LNCaP clone FGC (cell line): ENCODE measurements around the gene MATN4.

Experiments used
- DNase-seq: peaks from one replicate; pipeline ENCODE4 v3.0.0-alpha.2; 2011; ENCODE audit warnings: low read depth
- H3K4me3 ChIP-seq: 2 replicates; pipeline ENCODE4 v1.5.1; 2011; ENCODE audit warnings: mild to moderate bottlenecking, low read depth, low read length, control low read depth
- CTCF ChIP-seq: IDR thresholded peaks from 2 replicates; pipeline ENCODE4 v1.5.1; 2012; ENCODE audit warnings: mild to moderate bottlenecking; ENCODE audit not compliant: control insufficient read depth, insufficient read depth; ENCODE audit errors: extremely low read depth

Gene MATN4

GRCh38 chr20:45251884-45252560, 56.1 kb downstream of the MATN4 start:
- H3K4me3 ChIP-seq: no peak overlapping the region

DNA sequence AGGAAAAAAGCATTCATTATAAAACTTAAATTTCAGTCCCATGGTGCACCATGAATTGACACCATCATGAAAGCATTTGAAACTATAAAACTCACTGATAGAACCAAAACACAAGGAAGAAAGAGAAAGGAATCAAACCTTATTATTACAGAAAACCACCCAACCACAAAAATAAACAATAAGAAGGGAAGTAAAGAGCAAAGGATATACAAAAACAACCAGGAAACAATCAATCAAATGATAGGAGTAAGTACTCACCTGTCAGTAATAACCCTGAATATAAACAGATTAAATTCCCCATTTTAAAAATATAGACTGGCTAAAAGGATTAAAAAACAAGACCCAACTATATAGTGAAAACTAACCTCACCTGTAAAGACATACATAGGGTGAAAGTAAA, 59.5 kb downstream of the MATN4 start:
- no peak overlapping the region for H3K4me3 ChIP-seq
- no peak for TF ChIP-seq CTCF
- no peak for DNase-seq

More at GRCh38 chr20:45251884-45252560, 56.1 kb downstream of the MATN4 start:
- DNase-seq: no peak
- TF ChIP-seq CTCF: no peak

DNA sequence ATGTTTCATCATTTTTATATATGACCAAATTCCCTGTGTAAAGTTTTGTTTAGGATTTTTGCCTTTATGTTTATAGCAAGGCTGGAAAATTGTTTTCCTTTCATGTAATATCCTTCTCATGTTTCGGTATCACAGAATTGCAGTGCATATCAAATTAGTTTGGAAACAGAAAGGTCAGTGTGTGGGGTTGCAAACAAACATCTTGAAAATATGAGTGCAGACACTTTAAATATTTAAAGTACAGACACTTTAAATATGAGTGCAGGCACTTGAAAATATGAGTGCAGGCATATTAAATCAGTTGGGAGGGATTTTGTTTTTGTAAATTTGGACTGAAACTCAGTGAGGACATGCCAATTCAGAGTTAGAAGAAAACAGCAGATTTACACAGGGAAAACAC, 60.2 kb downstream of the MATN4 start:
- DNase-seq: no peak
- no peak overlapping the region for H3K4me3 ChIP-seq
- TF ChIP-seq CTCF: no peak

GRCh38 chr20:45246109-45246508, 62.0 kb downstream of the MATN4 start:
- DNase-seq: no peak
- no peak overlapping the region for H3K4me3 ChIP-seq
- TF ChIP-seq CTCF: no peak
